ENCODE results near the gene CD300H.

DNA sequence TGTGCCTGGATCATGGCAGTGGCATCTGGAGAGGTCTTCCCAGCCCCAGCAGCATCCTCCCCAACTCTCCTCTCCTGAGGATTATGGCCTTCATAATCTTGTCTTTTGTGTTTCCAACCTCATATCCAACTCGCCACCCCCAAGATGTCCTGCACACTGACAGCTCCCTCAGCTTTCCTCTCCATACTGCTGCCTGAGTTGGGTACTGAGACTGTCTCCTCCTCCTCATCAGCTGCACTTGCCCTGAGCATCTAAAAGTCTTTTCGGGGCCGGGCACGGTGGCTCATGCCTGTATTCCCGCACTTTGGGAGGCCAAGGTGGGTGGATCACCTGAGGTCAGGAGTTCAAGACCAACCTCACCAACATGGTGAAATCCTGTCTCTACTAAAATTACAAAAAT is 38.1 kb downstream of the CD300H start:
- TF ChIP-seq, protein P1, sequence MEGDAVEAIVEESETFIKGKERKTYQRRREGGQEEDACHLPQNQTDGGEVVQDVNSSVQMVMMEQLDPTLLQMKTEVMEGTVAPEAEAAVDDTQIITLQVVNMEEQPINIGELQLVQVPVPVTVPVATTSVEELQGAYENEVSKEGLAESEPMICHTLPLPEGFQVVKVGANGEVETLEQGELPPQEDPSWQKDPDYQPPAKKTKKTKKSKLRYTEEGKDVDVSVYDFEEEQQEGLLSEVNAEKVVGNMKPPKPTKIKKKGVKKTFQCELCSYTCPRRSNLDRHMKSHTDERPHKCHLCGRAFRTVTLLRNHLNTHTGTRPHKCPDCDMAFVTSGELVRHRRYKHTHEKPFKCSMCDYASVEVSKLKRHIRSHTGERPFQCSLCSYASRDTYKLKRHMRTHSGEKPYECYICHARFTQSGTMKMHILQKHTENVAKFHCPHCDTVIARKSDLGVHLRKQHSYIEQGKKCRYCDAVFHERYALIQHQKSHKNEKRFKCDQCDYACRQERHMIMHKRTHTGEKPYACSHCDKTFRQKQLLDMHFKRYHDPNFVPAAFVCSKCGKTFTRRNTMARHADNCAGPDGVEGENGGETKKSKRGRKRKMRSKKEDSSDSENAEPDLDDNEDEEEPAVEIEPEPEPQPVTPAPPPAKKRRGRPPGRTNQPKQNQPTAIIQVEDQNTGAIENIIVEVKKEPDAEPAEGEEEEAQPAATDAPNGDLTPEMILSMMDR (IDR thresholded peaks at IDR 0.05) = no peak
- no peak for TF ChIP-seq SIN3A (IDR thresholded peaks at IDR 0.05; ENCODE audit: borderline replicate concordance, insufficient read depth, low read depth, low read length)
- no peak for TF ChIP-seq POLR2AphosphoS5 (IDR thresholded peaks at IDR 0.05; ENCODE audit: low read depth, low read length)
- TF ChIP-seq, protein P2, sequence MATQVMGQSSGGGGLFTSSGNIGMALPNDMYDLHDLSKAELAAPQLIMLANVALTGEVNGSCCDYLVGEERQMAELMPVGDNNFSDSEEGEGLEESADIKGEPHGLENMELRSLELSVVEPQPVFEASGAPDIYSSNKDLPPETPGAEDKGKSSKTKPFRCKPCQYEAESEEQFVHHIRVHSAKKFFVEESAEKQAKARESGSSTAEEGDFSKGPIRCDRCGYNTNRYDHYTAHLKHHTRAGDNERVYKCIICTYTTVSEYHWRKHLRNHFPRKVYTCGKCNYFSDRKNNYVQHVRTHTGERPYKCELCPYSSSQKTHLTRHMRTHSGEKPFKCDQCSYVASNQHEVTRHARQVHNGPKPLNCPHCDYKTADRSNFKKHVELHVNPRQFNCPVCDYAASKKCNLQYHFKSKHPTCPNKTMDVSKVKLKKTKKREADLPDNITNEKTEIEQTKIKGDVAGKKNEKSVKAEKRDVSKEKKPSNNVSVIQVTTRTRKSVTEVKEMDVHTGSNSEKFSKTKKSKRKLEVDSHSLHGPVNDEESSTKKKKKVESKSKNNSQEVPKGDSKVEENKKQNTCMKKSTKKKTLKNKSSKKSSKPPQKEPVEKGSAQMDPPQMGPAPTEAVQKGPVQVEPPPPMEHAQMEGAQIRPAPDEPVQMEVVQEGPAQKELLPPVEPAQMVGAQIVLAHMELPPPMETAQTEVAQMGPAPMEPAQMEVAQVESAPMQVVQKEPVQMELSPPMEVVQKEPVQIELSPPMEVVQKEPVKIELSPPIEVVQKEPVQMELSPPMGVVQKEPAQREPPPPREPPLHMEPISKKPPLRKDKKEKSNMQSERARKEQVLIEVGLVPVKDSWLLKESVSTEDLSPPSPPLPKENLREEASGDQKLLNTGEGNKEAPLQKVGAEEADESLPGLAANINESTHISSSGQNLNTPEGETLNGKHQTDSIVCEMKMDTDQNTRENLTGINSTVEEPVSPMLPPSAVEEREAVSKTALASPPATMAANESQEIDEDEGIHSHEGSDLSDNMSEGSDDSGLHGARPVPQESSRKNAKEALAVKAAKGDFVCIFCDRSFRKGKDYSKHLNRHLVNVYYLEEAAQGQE (IDR thresholded peaks at IDR 0.05; ENCODE audit: insufficient read depth in 1 of 2, low read depth in 2 of 2, low read length in 1 of 2) = no peak
